Left forelimb (tissue), 1 donor: ENCODE measurements around the gene CWC25.

Experiments used
- DNase-seq: peaks from one replicate; pipeline ENCODE4 v3.0.0-alpha.2; 2018; ENCODE audit warnings: low spot score

CWC25 gene

GRCh38 chr17:38783227-38783626 is 41.9 kb downstream of the CWC25 start:
- no peak for DNase-seq

GRCh38 chr17:38779965-38780752 is 45.0 kb downstream of the CWC25 start:
- DNase-seq = no peak

- DNase-seq = no peak
These were observed 47.4 kb downstream of the CWC25 start for GRCh38 chr17:38777641-38778250.

GRCh38 chr17:38773258-38773657 is 51.9 kb downstream of the CWC25 start:
- DNase-seq = no peak

GRCh38 chr17:38768417-38768816 is 56.7 kb downstream of the CWC25 start:
- DNase-seq = no peak

- no peak for DNase-seq
These were observed 58.8 kb downstream of the CWC25 start for GRCh38 chr17:38766341-38766740.

GRCh38 chr17:38762231-38762630 is 62.9 kb downstream of the CWC25 start:
- no peak for DNase-seq

- DNase-seq = no peak
These were observed 63.5 kb downstream of the CWC25 start for GRCh38 chr17:38761612-38762011.

GRCh38 chr17:38753071-38753506 is 72.0 kb downstream of the CWC25 start:
- no peak for DNase-seq

- DNase-seq = peak; percentile 95
These were observed 72.6 kb downstream of the CWC25 start, which contains the start of gene PSMB3 for GRCh38 chr17:38752308-38753070. PSMB3 (plus strand) TSS chr17:38752741; CDS start chr17:38752827, 86 bp downstream.

- peak; percentile 91 for DNase-seq
These were observed 73.3 kb downstream of the CWC25 start for GRCh38 chr17:38751808-38752307.

- no peak for DNase-seq
These were observed 73.8 kb downstream of the CWC25 start for GRCh38 chr17:38751144-38751807.
